Measurements from ENCODE around the gene PKD1L1. TPM values are rescaled to one million over a fixed set of nuclear protein-coding genes. Genes with fewer than 3 reads are reported as not detected.

The PKD1L1 gene
- total RNA-seq, 3 donors from 2014 or later (not counting 1 experiment from before 2014, with no cell fraction given) = 0.33 to 0.48 (median 0.38) TPM

GRCh38 chr7:47771990-47772360 lies 176.3 kb downstream of the PKD1L1 start:
- DNase-seq (no peak), ATAC-seq (no peak)
- 91% methylated on average over 3 of the region's 5 CpGs for WGBS (ENCODE audit: insufficient coverage)
- Histone ChIP-seq H3K9me3 (ENCODE audit: control insufficient read depth, insufficient read depth, low read length) (no peaks in the 10 kb centered on the region), H3K4me1 (ENCODE audit: control insufficient read depth, insufficient read depth, low read length) (no peaks in the 10 kb centered on the region), H3K36me3 (ENCODE audit: control insufficient read depth, insufficient read depth, low read length) (no peaks in the 10 kb centered on the region), H3K4me3 (ENCODE audit: low read length) (no peak overlapping the region), H3K27me3 (ENCODE audit: control insufficient read depth, insufficient read depth, low read length) (no peaks in the 10 kb centered on the region), H3K27ac (ENCODE audit: low read length) (no peak overlapping the region)
- Mint-ChIP-seq H3K9me3 (no peaks in the 10 kb centered on the region), H3K27me3 (ENCODE audit: low read depth in 2 of 2) (peaks cover 0 to 7% of the 10 kb centered on the region in 2 donors), H3K4me1 (no peaks in the 10 kb centered on the region), H3K36me3 (no peaks in the 10 kb centered on the region), H3K27ac (no peak overlapping the region), H3K4me3 (no peak overlapping the region)
- no peak for TF ChIP-seq CTCF (IDR thresholded peaks at IDR 0.05)
- intact Hi-C loops (cut with micrococcal nuclease) = no loop called here

GRCh38 chr7:47771336-47771989 lies 176.8 kb downstream of the PKD1L1 start:
- Histone ChIP-seq H3K27me3 (ENCODE audit: control insufficient read depth, insufficient read depth, low read length) (no peaks in the 10 kb centered on the region), H3K27ac (ENCODE audit: low read length) (no peak overlapping the region), H3K4me1 (ENCODE audit: control insufficient read depth, insufficient read depth, low read length) (no peaks in the 10 kb centered on the region), H3K9me3 (ENCODE audit: control insufficient read depth, insufficient read depth, low read length) (no peaks in the 10 kb centered on the region), H3K4me3 (ENCODE audit: low read length) (no peak overlapping the region), H3K36me3 (ENCODE audit: control insufficient read depth, insufficient read depth, low read length) (no peaks in the 10 kb centered on the region)
- WGBS (ENCODE audit: insufficient coverage) = 81% methylated on average over 5 of the region's 5 CpGs
- Mint-ChIP-seq H3K4me1 (no peaks in the 10 kb centered on the region), H3K36me3 (no peaks in the 10 kb centered on the region), H3K4me3 (no peak overlapping the region), H3K9me3 (no peaks in the 10 kb centered on the region), H3K27me3 (ENCODE audit: low read depth in 2 of 2) (peaks cover 0 to 7% of the 10 kb centered on the region in 2 donors), H3K27ac (no peak overlapping the region)
- DNase-seq (no peak), ATAC-seq (no peak)
- intact Hi-C loops (cut with micrococcal nuclease) = no loop called here
- no peak for TF ChIP-seq CTCF (IDR thresholded peaks at IDR 0.05)

GRCh38 chr7:47766126-47766525 lies 182.1 kb downstream of the PKD1L1 start:
- H3K36me3 Mint-ChIP-seq = no peaks in the 10 kb centered on the region
- no peak overlapping the region for H3K27ac ChIP-seq (ENCODE audit: low read length)
- H3K36me3 ChIP-seq (ENCODE audit: control insufficient read depth, insufficient read depth, low read length) = no peaks in the 10 kb centered on the region
- H3K4me3 Mint-ChIP-seq = no peak overlapping the region
- H3K27me3 ChIP-seq (ENCODE audit: control insufficient read depth, insufficient read depth, low read length) = no peaks in the 10 kb centered on the region
- intact Hi-C loops (cut with micrococcal nuclease) = no loop called here
- TF ChIP-seq CTCF (IDR thresholded peaks at IDR 0.05) = no peak
- ATAC-seq = no peak
- H3K9me3 ChIP-seq (ENCODE audit: control insufficient read depth, insufficient read depth, low read length) = no peaks in the 10 kb centered on the region
- H3K4me1 Mint-ChIP-seq = no peaks in the 10 kb centered on the region
- no peaks in the 10 kb centered on the region for H3K4me1 ChIP-seq (ENCODE audit: control insufficient read depth, insufficient read depth, low read length)
- WGBS (ENCODE audit: insufficient coverage) = 92% methylated on average over 7 of the region's 7 CpGs
- H3K9me3 Mint-ChIP-seq = no peaks in the 10 kb centered on the region
- DNase-seq = no peak
- no peak overlapping the region for H3K4me3 ChIP-seq (ENCODE audit: low read length)
- H3K27ac Mint-ChIP-seq = no peak overlapping the region
- no peaks in the 10 kb centered on the region for H3K27me3 Mint-ChIP-seq (ENCODE audit: low read depth in 2 of 2)

- no peak overlapping the region for H3K4me3 ChIP-seq (ENCODE audit: low read length)
- no peaks in the 10 kb centered on the region for H3K27me3 ChIP-seq (ENCODE audit: control insufficient read depth, insufficient read depth, low read length)
- no peak overlapping the region for H3K27ac Mint-ChIP-seq
- intact Hi-C loops (cut with micrococcal nuclease) = no loop called here
- TF ChIP-seq CTCF (IDR thresholded peaks at IDR 0.05) = no peak
- no peaks in the 10 kb centered on the region for H3K9me3 ChIP-seq (ENCODE audit: control insufficient read depth, insufficient read depth, low read length)
- no peaks in the 10 kb centered on the region for H3K27me3 Mint-ChIP-seq (ENCODE audit: low read depth in 2 of 2)
- H3K9me3 Mint-ChIP-seq = no peaks in the 10 kb centered on the region
- H3K4me3 Mint-ChIP-seq = no peak overlapping the region
- H3K27ac ChIP-seq (ENCODE audit: low read length) = no peak overlapping the region
- H3K36me3 ChIP-seq (ENCODE audit: control insufficient read depth, insufficient read depth, low read length) = no peaks in the 10 kb centered on the region
- no peaks in the 10 kb centered on the region for H3K4me1 ChIP-seq (ENCODE audit: control insufficient read depth, insufficient read depth, low read length)
- ATAC-seq (no peak), DNase-seq (no peak)
- H3K4me1 Mint-ChIP-seq = no peaks in the 10 kb centered on the region
- no peaks in the 10 kb centered on the region for H3K36me3 Mint-ChIP-seq
- WGBS (ENCODE audit: insufficient coverage) = 93% methylated on average over 2 of the region's 2 CpGs
Measured at GRCh38 chr7:47765373-47765979, 182.8 kb downstream of the PKD1L1 start.
